Retinal pigment epithelial cell (primary cell): Measurements from ENCODE around the gene TRIM50.

Experiments used
- DNase-seq: peaks from one replicate; pipeline ENCODE4 v3.0.0-alpha.2; 2010; ENCODE audit warnings: low read depth
- H3K4me3 ChIP-seq: 2 replicates; pipeline ENCODE4 v1.5.1; 2011; ENCODE audit warnings: mild to moderate bottlenecking, low read length, control low read depth, moderate library complexity
- TF ChIP-seq, protein P1 (sequence below): conservative IDR thresholded peaks from 2 replicates; pipeline ENCODE4 v1.5.1; 2011; ENCODE audit warnings: low read depth, low read length, control low read depth, inconsistent platforms

TRIM50 gene

DNA sequence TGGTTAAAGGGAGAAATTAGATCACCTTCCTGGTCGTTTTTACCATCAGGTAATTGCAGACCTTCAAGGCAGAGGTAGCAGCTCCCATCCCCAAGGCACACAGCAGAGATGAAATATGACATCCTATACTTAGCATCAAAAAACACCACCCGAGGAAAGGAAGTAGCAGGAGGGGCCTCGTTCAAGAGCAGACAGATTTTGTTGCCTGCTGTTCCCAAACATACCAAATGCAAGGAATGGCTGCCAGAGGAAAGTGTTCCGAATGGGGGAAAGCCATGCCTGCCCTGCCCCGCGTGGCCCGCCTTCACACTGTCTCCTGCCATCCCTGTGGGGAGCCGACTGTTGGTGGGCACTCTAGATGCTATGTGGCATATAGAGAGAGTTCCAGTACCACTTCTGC lies 18.1 kb upstream of the TRIM50 start:
- TF ChIP-seq, protein P1, sequence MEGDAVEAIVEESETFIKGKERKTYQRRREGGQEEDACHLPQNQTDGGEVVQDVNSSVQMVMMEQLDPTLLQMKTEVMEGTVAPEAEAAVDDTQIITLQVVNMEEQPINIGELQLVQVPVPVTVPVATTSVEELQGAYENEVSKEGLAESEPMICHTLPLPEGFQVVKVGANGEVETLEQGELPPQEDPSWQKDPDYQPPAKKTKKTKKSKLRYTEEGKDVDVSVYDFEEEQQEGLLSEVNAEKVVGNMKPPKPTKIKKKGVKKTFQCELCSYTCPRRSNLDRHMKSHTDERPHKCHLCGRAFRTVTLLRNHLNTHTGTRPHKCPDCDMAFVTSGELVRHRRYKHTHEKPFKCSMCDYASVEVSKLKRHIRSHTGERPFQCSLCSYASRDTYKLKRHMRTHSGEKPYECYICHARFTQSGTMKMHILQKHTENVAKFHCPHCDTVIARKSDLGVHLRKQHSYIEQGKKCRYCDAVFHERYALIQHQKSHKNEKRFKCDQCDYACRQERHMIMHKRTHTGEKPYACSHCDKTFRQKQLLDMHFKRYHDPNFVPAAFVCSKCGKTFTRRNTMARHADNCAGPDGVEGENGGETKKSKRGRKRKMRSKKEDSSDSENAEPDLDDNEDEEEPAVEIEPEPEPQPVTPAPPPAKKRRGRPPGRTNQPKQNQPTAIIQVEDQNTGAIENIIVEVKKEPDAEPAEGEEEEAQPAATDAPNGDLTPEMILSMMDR: no peak
- H3K4me3 ChIP-seq: no peak overlapping the region
- DNase-seq: no peak

DNA sequence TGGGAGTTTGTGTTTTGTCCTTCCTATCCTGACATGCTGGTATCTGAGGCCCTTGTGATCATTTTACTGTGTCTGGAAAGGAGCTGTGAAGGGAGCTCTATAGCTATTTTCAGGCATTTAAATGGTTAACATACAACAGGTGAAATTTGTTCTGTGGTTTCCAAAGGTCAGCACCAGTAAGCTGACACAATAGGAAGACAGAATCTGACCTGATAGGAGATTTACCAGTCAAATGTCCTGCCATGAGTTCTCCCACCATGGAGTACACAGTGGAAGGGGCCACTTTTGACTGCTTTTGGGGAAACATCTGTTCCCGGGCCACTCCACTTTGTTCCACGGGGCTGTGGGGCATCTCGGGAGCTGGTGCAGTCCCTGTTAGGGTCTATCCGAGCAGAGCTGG lies 17.7 kb upstream of the TRIM50 start:
- no peak overlapping the region for H3K4me3 ChIP-seq
- TF ChIP-seq, protein P1: no peak
- no peak for DNase-seq

DNA sequence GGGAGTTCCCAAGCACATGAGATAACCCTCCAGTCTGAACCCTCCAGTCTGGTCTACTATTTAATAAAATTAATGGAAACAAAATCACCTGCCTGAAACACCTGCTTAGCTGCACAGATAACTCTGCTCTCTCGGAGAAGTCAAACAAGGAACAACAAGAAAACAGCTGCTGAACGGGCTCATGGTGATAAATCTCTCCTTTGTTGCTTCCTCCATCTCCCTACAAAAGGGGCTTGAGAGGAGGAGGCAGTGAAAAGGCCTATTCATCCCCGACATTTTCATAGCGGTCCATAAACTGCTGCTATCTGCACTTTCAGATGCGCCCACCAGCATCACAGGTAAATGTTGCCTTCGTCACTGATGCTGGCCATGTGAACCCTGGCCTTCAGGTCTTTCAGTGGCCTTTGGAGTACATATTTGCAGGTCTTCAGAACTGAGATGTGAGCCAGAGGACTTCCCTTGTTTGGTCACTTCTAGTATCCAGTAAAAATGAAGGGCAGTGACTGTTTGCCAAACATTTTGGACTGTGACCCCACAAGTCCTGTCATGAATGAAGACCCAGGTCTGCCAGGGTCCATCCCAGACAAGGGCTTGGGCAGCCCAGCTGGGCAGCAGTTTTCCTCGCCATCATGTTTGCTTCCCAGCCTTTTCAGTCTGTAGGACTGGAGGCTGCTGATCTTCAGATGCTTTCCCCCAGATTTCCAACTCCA lies 15.9 kb upstream of the TRIM50 start:
- TF ChIP-seq, protein P1: no peak
- no peak overlapping the region for H3K4me3 ChIP-seq

DNA sequence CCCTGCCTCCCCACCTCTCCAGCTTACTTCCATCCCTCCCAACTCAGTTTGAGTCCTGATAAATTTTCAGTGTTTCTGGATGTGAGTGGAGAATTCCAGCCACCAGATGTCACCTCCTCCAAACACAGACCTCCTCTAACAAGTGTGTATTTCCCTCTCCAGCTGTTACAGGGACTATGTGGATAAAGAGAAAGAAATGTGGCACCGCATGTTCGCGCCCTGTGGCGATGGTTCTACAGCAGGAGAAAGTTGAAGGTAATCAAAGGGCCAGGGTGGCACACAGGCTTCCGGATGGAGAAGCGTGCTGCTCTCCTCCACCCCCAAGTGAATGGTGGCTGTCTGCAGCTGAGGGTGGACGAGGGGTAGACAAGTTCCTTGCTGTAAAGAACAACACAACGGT lies 14.8 kb upstream of the TRIM50 start:
- TF ChIP-seq, protein P1: peak; percentile 62
- H3K4me3 ChIP-seq: no peak overlapping the region
- DNase-seq: no peak

More for the DNA sequence above, 15.9 kb upstream of the TRIM50 start:
- DNase-seq: no peak

DNA sequence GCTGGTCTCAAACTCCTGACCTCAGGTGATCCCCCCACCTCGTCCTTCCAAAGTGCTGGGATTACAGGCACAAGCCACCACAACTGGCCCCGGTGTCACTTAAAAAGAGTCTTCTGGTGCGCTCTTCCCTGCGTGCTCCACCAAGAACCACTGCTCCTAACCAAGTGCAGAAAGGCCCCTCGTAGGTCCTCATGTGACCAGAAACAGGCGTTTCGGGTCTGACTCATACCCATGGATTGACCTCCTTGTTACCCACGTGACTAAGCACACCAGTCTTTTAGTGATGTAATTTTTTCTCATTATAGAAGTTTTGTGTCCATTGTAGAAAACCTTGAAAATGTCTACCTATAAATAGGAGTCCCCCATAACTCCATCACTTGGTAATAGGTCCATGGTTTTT lies 14.0 kb upstream of the TRIM50 start:
- DNase-seq: peak; percentile 66
- TF ChIP-seq, protein P1: no peak
- no peak overlapping the region for H3K4me3 ChIP-seq

DNA sequence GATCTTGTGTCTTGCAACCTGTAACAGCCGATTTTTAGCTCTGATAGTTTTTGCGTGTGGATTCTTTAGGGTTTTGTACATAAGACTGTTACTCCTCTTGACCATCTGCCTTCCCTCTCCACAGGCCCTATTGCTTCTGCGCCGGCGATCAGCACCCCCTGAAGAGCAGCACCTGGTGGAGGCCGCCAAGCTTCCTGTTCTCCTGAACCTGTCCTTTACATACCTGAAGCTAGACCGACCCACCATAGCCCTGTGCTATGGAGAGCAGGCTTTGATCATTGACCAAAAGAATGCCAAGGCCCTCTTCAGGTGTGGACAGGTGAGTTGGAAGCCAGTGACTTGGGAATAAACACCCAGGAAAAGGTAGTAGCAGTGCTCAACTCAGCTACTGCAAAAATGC lies 12.6 kb upstream of the TRIM50 start:
- TF ChIP-seq, protein P1: no peak
- DNase-seq: no peak

DNA sequence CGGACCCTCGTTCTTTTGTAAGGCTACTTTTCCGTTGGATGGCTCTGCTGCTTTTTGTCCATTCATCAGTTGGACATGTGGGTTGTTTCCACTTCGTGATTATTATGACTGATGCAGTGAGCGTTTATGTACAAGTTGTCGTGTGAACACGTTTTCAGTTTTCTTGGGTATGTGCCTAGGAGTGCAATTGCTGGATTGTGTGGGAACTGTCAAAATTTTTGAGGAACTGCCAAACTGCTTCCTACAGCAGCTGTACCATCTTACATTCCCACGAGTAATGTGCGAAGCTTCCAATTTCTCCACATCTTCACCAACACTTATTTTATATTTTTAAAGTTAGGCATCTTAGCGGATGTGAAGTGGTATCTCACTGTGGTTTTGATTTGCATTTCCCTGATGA lies 10.4 kb upstream of the TRIM50 start:
- H3K4me3 ChIP-seq: no peak overlapping the region
- TF ChIP-seq, protein P1: no peak
- no peak for DNase-seq

More for the DNA sequence above, 12.6 kb upstream of the TRIM50 start:
- H3K4me3 ChIP-seq: no peak overlapping the region
